GM21526 (cell line): ENCODE measurements around the gene RSPH9.
"Not testable (repeated sequence)": the region's sequence is repeated elsewhere in the genome, so short reads cannot be mapped to it uniquely, and the experiment has no call there.

Experiments used
- ATAC-seq: cut with Tn5 transposase; IDR thresholded peaks from one replicate; pipeline ENCODE4 v1.9.1; 2021; ENCODE audit warnings: moderate library complexity; ENCODE audit not compliant: unreplicated experiment, low FRiP score

RSPH9 gene

DNA sequence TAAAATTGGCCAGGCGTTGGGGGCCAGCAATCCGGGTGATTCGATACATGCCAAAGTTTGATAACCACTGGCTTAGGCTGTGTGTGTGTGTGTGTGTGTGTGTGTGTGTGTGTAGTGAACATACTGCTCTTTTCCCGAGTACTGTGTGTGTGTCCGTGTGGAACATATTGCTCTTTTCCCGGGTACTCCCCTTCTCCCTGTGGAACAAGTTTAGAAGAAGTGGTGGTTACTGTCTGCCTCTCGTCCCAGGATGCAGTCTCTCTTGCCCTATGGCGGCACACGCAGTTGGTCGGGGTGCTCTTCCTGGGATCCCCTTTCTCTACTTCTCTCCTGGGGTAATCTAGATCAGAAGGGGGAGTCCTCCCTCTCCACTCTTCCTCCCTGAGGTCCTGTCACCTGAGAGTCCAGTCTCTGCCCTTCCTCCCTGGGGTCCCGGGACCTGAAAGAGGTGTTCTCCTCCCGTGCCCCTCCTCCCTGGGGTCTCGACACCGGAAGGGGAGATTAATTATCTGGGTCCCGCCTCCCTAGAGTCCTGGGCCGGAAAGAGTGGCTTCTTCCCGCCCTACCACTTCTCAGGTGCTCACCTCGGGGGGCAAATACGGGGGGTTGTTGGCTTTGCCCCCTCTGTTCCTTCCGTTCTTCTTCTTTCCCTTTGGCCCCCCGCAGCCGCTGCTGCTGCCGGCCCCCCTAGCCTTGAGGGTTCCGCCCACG, 16.3 kb upstream of the RSPH9 start:
- no peak for ATAC-seq

DNA sequence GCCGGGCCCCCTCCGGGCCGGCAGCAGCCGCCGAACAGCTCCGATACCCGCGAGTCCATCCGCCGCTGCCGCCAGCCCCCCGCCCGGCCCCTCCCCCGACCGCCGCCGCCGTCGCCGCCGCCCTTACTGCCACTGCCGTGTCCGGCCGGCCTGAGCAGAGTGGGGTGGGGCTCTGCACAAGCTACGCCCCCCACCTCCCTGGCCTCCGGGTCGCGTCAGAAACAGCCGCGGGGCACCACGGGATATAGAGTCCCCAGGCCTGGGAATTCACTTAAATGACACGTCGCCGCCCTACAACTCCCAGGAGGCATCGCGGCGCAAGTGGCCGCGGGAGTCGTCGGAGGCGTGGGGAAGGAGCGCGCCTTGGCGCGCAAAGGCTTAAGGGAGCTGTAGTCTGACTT, 15.7 kb upstream of the RSPH9 start, which contains the start of gene GTPBP2:
Gene GTPBP2, minus strand, starts transcription at position 161 of the 401 bp plus-strand sequence. Its CDS starts 102 bp downstream, at position 59.
- ATAC-seq = peak; percentile 72

DNA sequence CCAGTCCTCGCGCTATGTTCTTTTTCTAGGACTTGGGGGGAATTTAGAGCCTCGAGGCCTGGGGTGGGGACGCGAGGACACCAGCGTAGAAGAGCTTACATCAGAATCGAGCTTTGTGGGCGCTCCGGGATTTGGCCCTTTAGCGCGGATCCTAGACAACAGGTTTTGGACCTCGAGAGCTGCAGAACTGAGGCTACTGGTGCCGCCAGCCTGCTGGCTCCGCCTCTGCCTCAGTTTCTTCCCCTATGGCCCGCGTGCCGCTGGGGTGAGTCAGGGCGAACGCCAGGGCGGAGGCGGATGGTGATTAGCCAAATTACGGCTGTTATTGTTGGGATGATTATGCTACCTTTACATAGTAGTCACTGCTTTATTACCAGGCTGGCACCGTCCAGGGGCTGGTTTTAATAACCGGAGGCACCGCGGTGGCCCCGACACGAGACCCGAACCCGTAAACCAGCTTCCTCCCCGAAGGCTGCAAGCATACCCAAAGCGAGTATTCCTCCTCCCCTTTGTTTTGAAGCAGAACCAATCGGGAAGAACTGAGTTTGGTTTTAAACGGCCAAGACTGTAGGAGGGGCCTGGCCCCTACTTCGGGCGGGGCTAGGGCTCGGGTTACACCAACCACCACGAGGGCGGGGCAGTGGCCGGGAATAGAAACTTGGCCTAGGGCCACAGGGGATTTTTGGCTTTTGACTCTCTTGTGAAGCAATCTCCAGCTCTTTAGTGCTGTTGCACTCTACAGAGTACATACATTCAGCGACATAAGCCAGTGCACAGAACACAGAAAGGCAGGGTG, 15.1 kb upstream of the RSPH9 start:
- peak; percentile 67 for ATAC-seq

DNA sequence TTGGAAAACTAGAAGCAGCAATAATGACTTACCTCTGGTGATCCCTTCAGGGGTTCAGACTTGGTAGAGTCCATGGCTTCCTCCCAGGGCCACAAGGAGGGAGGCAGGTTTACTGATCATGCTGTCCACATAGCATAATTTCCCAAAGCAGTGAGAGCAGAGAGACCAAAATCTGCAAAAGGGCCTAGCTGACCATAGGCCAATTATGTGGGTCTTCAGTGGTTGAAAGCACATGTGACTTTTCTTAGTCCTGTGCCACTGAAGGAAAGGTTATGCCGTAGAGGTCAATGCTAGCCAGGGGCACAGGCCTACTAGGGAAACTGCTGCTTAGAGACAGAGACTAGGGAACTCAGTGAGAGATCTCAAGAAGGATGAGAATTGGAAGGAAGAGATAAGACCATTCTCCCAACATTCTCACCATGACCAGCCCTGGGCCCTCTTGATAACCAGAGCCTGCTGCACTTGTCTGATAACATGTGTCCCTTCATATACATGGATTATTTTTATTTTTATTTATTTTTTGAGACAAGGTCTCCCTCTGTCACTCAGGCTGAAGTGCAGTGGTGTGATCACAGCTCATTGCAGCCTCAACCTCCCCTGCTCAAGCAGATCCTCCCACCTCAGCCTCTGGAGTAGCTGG, 13.7 kb upstream of the RSPH9 start:
- ATAC-seq = no peak

DNA sequence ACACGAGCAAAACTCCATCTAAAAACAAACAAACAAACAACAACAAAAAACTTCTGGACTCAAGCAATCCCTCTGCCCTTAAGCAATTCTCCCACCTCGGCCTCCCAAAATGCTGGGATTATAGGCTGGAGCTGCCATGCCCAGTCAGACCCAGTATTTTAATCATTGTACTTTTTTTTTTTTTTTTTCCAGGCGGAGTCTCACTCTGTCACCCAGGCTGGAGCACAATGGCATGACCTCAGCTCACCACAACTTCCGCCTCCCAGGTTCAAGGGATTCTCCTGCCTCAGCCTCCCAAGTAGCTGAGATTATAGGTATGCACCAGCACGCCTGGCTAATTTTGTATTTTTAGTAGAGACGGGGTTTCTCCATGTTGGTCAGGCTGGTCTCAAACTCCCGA, 11.8 kb upstream of the RSPH9 start:
- ATAC-seq = not testable (repeated sequence)

DNA sequence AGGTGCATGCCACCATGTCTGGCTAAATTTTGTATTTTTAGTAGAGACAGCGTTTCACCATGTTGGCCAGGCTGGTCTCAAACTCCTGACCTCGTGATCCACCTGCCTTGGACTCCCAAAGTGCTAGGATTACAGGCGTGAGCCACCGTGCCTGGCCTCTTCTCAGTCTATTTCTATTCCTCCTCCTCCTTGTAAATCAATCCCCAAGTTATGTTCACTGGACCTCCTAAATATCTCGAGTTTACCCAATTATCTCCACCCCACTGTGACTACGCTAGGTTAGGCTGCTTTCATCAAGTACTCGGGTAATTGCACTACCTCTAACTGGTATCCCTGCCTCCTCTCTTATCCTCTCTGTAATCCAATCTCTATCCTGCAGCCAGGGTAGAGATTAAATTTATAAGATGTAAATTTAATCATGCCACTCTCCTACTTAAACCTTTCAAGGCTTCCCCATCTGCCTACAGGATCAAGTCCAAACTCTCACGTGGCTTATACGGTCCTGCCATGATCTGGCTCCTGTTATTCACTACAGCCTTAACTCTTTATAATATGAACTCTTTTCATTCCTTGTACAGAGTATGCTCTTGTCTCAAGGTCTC, 10.0 kb upstream of the RSPH9 start:
- ATAC-seq = no peak

DNA sequence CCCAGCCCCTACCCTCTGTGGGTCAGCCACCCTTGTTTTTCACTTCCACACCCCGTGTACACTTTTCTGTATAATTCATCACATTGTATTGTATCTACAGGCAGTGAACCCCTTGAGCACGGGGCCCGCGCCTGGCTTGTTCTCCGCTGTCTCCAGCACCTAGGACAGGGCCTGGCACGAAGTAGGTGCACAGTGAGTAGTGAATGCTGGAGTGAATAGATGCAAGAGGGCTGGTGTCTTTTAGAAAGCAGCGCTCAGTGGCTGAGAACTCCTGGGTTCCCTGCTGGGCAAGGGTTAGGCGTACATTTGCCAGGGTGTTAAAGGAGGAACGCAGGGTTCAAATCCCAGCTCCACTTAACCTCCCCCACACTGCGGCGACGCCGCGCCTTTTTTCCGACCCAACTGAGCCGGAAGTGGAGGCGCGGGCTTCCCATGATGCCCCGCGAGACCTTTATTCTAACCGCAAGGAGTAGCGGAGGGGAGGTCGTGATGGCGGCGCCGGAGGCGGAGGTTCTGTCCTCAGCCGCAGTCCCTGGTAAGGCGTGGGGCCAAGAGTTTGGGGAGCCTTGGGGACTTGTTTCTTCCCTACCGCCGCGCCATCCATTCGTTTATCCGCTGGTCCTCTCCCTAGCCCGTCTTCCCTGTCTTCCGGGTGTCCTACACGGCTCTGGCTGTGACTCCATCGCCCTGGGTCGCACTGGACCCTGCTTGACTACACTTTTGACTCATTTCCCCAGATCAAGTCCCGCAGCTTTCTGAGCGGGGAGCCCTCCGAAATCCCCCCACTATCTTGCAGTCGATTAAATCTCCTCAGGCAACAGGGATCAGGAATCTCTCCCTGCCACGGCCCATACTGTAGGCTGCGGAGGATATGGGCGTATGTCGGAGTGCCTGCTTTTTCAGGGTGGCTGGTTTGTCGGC, 9.2 kb upstream of the RSPH9 start, which contains the start of gene MAD2L1BP:
Gene MAD2L1BP, plus strand, starts transcription at position 454 of the 921 bp plus-strand sequence. Its CDS starts 36 bp downstream, at position 490.
- ATAC-seq = peak; percentile 67

DNA sequence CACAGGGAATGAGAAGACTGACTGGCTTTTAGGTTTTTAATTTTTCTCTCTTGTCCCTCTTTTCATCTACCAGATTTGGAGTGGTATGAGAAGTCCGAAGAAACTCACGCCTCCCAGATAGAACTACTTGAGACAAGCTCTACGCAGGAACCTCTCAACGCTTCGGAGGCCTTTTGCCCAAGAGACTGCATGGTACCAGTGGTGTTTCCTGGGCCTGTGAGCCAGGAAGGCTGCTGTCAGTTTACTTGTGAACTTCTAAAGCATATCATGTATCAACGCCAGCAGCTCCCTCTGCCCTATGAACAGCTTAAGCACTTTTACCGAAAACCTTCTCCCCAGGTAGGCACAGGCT, 8.6 kb upstream of the RSPH9 start:
- ATAC-seq = no peak

DNA sequence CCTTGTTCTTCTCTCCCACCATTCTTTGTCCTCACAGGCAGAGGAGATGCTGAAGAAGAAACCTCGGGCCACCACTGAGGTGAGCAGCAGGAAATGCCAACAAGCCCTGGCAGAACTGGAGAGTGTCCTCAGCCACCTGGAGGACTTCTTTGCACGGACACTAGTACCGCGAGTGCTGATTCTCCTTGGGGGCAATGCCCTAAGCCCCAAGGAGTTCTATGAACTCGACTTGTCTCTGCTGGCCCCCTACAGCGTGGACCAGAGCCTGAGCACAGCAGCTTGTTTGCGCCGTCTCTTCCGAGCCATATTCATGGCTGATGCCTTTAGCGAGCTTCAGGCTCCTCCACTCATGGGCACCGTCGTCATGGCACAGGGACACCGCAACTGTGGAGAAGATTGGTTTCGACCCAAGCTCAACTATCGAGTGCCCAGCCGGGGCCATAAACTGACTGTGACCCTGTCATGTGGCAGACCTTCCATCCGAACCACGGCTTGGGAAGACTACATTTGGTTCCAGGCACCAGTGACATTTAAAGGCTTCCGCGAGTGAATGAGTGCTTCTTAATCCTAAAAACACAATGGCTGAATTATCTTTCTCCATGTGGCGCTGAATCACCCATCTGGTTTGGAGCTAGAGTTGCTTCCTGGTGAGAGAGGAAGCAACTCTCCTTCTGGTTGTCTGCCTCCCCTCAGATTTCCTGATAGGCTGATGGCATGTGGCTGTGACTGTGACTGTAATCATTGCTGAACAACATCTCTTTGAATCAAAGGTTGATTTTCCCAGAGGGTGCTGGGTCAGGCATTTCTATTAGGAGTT, 4.6 kb upstream of the RSPH9 start:
- ATAC-seq = no peak

DNA sequence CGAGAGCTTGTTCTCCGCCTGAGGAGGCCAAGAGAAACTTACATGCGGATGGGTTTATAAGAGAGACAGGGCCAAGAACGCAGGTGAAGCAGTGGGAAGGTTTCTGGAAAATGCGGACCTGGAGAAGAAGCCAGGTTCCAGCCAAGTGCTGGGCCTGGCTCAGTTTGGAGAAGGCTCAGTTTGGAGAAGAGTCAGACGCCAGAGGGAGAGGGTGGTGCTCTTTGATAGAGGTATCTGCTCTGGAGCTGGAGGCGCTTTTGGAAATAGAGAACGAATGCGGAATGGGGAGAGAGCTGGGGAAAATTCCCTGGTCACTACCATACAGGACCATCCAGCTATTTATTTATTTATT, 753 bp downstream of the RSPH9 start:
- no peak for ATAC-seq

DNA sequence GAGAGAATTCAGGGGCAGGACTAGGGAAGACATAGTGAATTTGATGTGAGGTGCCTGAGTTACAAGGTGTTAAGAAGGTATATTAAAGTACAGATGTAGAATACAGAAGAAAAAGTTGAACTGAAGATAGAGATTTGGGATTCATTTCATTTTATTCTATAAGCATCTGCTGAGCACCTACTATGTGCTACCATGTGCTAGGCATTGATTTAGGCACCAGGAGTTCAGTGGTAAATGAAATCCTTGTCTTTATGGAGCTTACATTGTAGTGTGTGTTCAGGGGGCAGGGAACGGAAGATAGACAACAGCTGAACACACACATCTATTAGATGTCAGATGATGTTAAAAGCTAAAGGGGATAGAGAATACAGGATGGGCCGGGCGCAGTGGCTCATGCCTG, 2.8 kb downstream of the RSPH9 start:
- no peak for ATAC-seq

DNA sequence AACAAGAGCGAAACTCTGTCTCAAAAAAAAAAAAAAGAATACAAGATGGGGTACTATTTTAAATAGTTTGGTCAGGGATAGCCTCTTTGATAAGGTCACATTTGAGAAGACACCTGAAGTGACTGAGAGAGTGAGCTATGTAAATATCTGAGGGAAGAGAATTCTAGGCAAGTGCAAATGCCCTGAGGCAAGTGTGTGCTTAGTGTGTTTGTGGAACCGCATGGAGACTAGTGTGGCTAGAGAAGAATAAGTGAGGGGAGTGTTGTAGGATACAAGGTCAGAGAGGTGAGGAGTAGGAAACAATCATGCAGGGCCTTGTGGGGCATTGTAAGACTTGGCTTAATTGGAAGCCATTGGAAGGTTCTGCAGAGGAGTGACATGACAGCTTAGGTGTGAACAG, 3.4 kb downstream of the RSPH9 start:
- ATAC-seq = no peak

DNA sequence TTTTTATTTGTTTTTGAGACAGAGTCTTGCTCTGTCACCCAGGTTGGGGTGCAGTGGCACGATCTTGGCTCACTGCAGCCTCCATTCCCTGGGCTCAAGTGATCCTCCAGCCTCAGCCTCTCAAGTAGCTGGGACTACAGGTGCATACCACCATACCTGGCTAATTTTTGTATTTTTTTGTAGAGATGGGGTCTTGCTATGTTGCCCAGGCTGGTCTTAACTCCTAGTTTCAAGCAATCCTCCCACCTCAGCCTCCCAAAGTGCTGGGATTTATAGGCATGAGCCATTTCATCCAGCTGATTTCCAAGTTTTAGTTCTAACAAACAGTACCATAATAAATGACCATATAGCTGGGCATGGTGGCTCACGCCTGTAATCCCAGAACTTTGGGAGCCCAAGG, 8.0 kb downstream of the RSPH9 start:
- not testable (repeated sequence) for ATAC-seq

DNA sequence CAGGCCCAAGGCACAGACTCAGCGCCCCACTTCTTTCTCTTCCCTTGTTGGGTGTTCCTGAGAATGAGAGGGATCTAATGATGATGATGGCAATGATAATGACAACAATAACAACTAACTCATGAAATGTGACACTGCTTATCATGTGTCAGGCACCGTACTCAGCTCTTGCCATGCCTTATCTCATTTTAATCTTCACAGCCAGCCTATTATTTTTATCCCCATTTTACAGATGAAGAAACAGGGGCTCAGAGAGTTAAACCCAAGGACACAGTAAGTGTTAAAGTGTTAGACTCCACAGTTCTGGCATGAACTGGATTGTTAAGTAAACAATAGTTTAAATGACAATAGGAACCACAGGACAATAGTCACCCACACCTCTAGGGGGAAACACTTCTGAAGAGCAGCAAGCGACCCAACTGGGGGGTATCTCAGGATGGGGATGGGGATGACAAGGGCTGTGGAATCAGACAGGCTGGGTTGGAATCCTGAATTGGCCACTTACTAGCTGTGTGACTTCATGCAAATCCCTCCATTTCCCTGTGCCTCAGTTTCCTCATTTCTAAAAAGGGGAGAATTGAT, 12.5 kb downstream of the RSPH9 start:
- ATAC-seq = no peak

DNA sequence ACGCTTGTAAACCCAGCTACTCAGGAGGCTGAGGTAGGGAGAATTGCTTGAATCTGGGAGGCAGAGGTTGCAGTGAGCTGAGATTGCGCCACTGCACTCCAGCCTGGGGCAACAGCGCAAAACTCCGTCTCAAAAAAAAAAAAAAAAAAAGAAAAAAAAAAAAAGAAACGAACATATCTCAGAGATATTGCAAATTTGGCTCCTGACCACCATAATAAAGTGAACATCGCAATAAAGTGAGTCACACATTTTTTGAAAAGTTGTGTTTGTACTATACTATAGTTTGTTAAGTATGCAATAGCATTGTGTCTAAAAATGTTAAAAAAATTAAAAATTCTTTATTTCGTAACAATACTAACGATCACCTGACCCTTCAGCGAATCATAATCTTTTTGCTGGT, 13.3 kb downstream of the RSPH9 start:
- ATAC-seq = no peak

DNA sequence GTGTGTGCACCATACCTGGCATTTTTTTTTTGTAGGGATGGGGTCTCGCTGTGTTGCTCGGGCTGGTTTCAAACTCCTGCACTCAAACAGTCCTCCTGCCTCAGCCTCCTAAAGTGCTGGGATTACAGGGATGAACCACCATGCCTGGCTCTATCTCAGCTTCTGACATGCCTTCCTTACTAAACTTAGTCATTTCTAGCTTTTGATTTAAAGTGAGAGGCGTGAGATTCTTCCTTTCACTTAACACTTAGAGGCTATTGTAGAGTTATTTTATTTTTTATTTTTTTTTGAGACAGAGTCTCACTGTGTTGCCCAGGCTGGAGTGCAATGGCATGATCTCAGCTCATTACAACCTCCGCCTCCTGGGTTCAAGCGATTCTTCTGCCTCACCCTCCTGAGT, 18.1 kb downstream of the RSPH9 start:
- ATAC-seq = not testable (repeated sequence)

DNA sequence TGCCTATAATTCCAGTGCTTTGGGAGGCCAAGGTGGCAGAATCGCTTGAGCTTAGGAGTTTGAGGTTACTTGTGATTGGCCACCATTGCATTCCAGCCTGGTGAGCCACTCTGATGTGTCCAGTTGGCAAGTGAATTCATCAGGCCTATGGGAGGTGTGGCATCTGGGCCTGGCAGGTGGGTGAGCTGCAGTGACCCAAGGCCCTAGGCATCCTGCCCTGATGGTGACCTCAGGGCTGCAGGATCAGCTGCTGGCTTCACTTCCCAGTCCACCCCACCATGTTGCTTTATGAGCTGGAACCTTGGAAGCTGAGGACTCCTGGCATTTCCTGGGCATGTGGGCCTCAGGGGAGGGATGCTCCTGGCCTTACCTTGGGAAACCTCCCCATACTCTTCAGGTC, 20.5 kb downstream of the RSPH9 start:
- no peak for ATAC-seq

DNA sequence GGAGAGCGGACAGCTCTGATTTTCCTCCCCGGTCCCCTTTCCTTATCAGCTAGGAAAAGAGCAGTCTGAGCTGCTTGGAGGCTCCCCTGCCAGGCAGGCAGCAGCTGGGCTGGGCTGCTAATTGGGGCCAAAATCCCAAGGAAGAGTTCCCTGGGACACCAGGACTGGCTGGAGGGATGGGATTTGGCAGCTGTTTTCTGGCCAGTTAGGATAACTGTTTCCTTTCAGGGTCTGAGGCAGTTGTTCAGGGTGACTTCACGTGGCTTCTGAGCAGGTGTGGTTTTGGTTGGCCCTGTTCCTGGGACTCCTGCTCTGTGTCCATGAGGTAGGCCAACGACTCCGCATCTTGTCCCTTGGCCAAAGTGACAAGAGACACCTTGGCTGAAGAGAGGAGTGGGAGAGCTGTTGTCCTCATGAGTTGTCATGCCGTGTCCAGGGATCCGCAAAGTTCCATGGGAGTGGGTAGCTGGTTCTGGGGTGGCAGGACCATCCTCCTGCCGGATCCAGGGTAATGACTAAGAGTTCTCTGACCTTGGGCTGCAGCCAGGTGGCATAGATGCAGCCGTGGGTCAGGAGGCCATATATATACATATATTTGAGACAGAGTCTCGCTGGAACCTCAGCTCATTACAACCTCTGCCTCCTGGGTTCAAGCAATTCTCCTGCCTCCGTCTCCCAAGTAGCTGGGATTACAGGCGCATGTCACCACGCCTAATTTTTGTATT, 21.5 kb downstream of the RSPH9 start:
- no peak for ATAC-seq
